ENCODE measurements around the gene DHX30.

- no peak for TF ChIP-seq CTCF (IDR thresholded peaks at IDR 0.05)
- no peak for TF ChIP-seq ZFX (IDR thresholded peaks at IDR 0.05; ENCODE audit: borderline replicate concordance)
These were observed 22.7 kb downstream of the DHX30 start for GRCh38 chr3:47825590-47825989.
